Activated naive CD8-positive, alpha-beta T cell treated with anti-CD3 and anti-CD28 coated beads, Interleukin-2, amount 10 ng/mL, durations not matched to agents 7 days and 5 days (primary cell): ENCODE results near the gene ZNF423. TPM values are rescaled to one million over a fixed set of nuclear protein-coding genes. Genes with fewer than 3 reads are reported as not detected.

ENCODE experiments used
- ATAC-seq: fragments of 150-1000 bp; cut with Tn5 transposase; one replicate; pipeline ENCODE4 v1.10.0; 2021; ENCODE audit warnings: low read depth, moderate library complexity
- POLR2A ChIA-PET: fragments of 350-600 bp; sonication (Branson Sonifier 250); formaldehyde crosslinking; loops from one replicate; lab custom pipeline; 2021; ENCODE audit warnings: antibody characterized with exemption; lab: Charles Lee
- DNase-seq: peaks from one replicate; pipeline ENCODE4 v3.0.0; 2021
- H3K27ac Mint-ChIP-seq: one replicate; pipeline ENCODE4 v1.8.0; 2022; ENCODE audit warnings: mild to moderate bottlenecking, mixed read lengths
- H3K27me3 Mint-ChIP-seq: one replicate; pipeline ENCODE4 v1.8.0; 2022; ENCODE audit warnings: mild to moderate bottlenecking, moderate library complexity, mixed read lengths
- H3K36me3 Mint-ChIP-seq: one replicate; pipeline ENCODE4 v1.8.0; 2021; ENCODE audit warnings: mild to moderate bottlenecking, mixed read lengths
- H3K4me1 Mint-ChIP-seq: one replicate; pipeline ENCODE4 v1.8.0; 2021; ENCODE audit warnings: mixed read lengths
- H3K4me3 Mint-ChIP-seq: one replicate; pipeline ENCODE4 v1.8.0; 2022; ENCODE audit warnings: mild to moderate bottlenecking, moderate library complexity, mixed read lengths
- H3K9me3 Mint-ChIP-seq: one replicate; pipeline ENCODE4 v1.8.0; 2021; ENCODE audit warnings: mixed read lengths
- total RNA-seq, 2 experiments: library from RNA; stranded (reverse); gene quantifications; one replicate each; pipeline ENCODE4 v1.2.3, GENCODE V29; 2021

ZNF423 gene
- total RNA-seq, 2 experiments from 2014 or later = 0.06 TPM; not detected in 1

- ATAC-seq (no peak), DNase-seq (no peak)
- Mint-ChIP-seq H3K4me3 (no peak overlapping the region), H3K36me3 (no peaks in the 10 kb centered on the region), H3K4me1 (no peaks in the 10 kb centered on the region), H3K27me3 (no peaks in the 10 kb centered on the region), H3K9me3 (no peaks in the 10 kb centered on the region), H3K27ac (no peak overlapping the region)
- POLR2A ChIA-PET = no interaction called here
Observed at GRCh38 chr16:49621241-49622083, 234.4 kb downstream of the ZNF423 start.

- Mint-ChIP-seq H3K9me3 (no peaks in the 10 kb centered on the region), H3K4me1 (no peaks in the 10 kb centered on the region), H3K27me3 (no peaks in the 10 kb centered on the region), H3K36me3 (no peaks in the 10 kb centered on the region), H3K27ac (no peak overlapping the region), H3K4me3 (no peak overlapping the region)
- DNase-seq (no peak), ATAC-seq (no peak)
- POLR2A ChIA-PET = no interaction called here
Observed at GRCh38 chr16:49620869-49621240, 235.1 kb downstream of the ZNF423 start.

GRCh38 chr16:49620158-49620868 lies 235.6 kb downstream of the ZNF423 start:
- Mint-ChIP-seq H3K27ac (no peak overlapping the region), H3K4me1 (no peaks in the 10 kb centered on the region), H3K27me3 (no peaks in the 10 kb centered on the region), H3K9me3 (no peaks in the 10 kb centered on the region), H3K4me3 (no peak overlapping the region), H3K36me3 (no peaks in the 10 kb centered on the region)
- POLR2A ChIA-PET = no interaction called here
- no peak for ATAC-seq
- no peak for DNase-seq

GRCh38 chr16:49619811-49620157 lies 236.1 kb downstream of the ZNF423 start:
- H3K27me3 Mint-ChIP-seq = no peaks in the 10 kb centered on the region
- DNase-seq (no peak), ATAC-seq (no peak)
- no peaks in the 10 kb centered on the region for H3K36me3 Mint-ChIP-seq
- no peaks in the 10 kb centered on the region for H3K9me3 Mint-ChIP-seq
- no peak overlapping the region for H3K27ac Mint-ChIP-seq
- no peaks in the 10 kb centered on the region for H3K4me1 Mint-ChIP-seq
- H3K4me3 Mint-ChIP-seq = no peak overlapping the region
- POLR2A ChIA-PET = no interaction called here

GRCh38 chr16:49618955-49619354 lies 237.0 kb downstream of the ZNF423 start:
- H3K4me1 Mint-ChIP-seq = no peaks in the 10 kb centered on the region
- H3K27ac Mint-ChIP-seq = no peak overlapping the region
- H3K9me3 Mint-ChIP-seq = no peaks in the 10 kb centered on the region
- POLR2A ChIA-PET = no interaction called here
- no peak for ATAC-seq
- no peak overlapping the region for H3K4me3 Mint-ChIP-seq
- H3K36me3 Mint-ChIP-seq = no peaks in the 10 kb centered on the region
- H3K27me3 Mint-ChIP-seq = no peaks in the 10 kb centered on the region
- DNase-seq = no peak

- Mint-ChIP-seq H3K4me3 (no peak overlapping the region), H3K27me3 (peaks cover 7% of the 10 kb centered on the region), H3K36me3 (no peaks in the 10 kb centered on the region), H3K27ac (no peak overlapping the region), H3K9me3 (no peaks in the 10 kb centered on the region), H3K4me1 (no peaks in the 10 kb centered on the region)
- ATAC-seq = no peak
- DNase-seq = no peak
- POLR2A ChIA-PET = no interaction called here
Observed at GRCh38 chr16:49617710-49618330, 238.1 kb downstream of the ZNF423 start.

- Mint-ChIP-seq H3K4me1 (no peaks in the 10 kb centered on the region), H3K27ac (no peak overlapping the region), H3K27me3 (peaks cover 10% of the 10 kb centered on the region), H3K36me3 (no peaks in the 10 kb centered on the region), H3K4me3 (no peak overlapping the region), H3K9me3 (no peaks in the 10 kb centered on the region)
- ATAC-seq (no peak), DNase-seq (no peak)
- POLR2A ChIA-PET = no interaction called here
Observed at GRCh38 chr16:49617016-49617629, 238.8 kb downstream of the ZNF423 start.

- Mint-ChIP-seq H3K9me3 (no peaks in the 10 kb centered on the region), H3K27ac (no peak overlapping the region), H3K27me3 (peaks cover 20% of the 10 kb centered on the region), H3K4me1 (no peaks in the 10 kb centered on the region), H3K4me3 (no peak overlapping the region), H3K36me3 (no peaks in the 10 kb centered on the region)
- ATAC-seq (no peak), DNase-seq (no peak)
- POLR2A ChIA-PET = no interaction called here
Observed at GRCh38 chr16:49615576-49615975, 240.3 kb downstream of the ZNF423 start.

GRCh38 chr16:49610983-49611382 lies 244.9 kb downstream of the ZNF423 start:
- Mint-ChIP-seq H3K36me3 (no peaks in the 10 kb centered on the region), H3K27me3 (peaks cover 31% of the 10 kb centered on the region), H3K9me3 (no peaks in the 10 kb centered on the region), H3K4me3 (no peak overlapping the region), H3K27ac (no peak overlapping the region), H3K4me1 (no peaks in the 10 kb centered on the region)
- no peak for DNase-seq
- ATAC-seq = no peak
- POLR2A ChIA-PET = no interaction called here

- no peak for DNase-seq
- Mint-ChIP-seq H3K36me3 (no peaks in the 10 kb centered on the region), H3K4me3 (no peak overlapping the region), H3K9me3 (no peaks in the 10 kb centered on the region), H3K4me1 (no peaks in the 10 kb centered on the region), H3K27ac (no peak overlapping the region), H3K27me3 (peaks cover 31% of the 10 kb centered on the region)
- POLR2A ChIA-PET = no interaction called here
- ATAC-seq = no peak
Observed at GRCh38 chr16:49608779-49609178, 247.1 kb downstream of the ZNF423 start.

GRCh38 chr16:49608098-49608497 lies 247.8 kb downstream of the ZNF423 start:
- no peak for ATAC-seq
- POLR2A ChIA-PET = no interaction called here
- no peak overlapping the region for H3K4me3 Mint-ChIP-seq
- peaks cover 27% of the 10 kb centered on the region for H3K27me3 Mint-ChIP-seq
- H3K27ac Mint-ChIP-seq = no peak overlapping the region
- H3K36me3 Mint-ChIP-seq = no peaks in the 10 kb centered on the region
- no peak for DNase-seq
- no peaks in the 10 kb centered on the region for H3K4me1 Mint-ChIP-seq
- H3K9me3 Mint-ChIP-seq = no peaks in the 10 kb centered on the region

- POLR2A ChIA-PET = no interaction called here
- ATAC-seq = no peak
- Mint-ChIP-seq H3K4me1 (no peaks in the 10 kb centered on the region), H3K36me3 (no peaks in the 10 kb centered on the region), H3K27me3 (peaks cover 13% of the 10 kb centered on the region), H3K9me3 (no peaks in the 10 kb centered on the region), H3K27ac (no peak overlapping the region), H3K4me3 (no peak overlapping the region)
- no peak for DNase-seq
Observed at GRCh38 chr16:49605536-49606254, 250.2 kb downstream of the ZNF423 start.

- Mint-ChIP-seq H3K27me3 (peaks cover 9% of the 10 kb centered on the region), H3K36me3 (no peaks in the 10 kb centered on the region), H3K4me3 (no peak overlapping the region), H3K4me1 (no peaks in the 10 kb centered on the region), H3K9me3 (no peaks in the 10 kb centered on the region), H3K27ac (no peak overlapping the region)
- ATAC-seq = no peak
- no peak for DNase-seq
- POLR2A ChIA-PET = no interaction called here
Observed at GRCh38 chr16:49604602-49605001, 251.3 kb downstream of the ZNF423 start.
